Heart left ventricle (tissue), 13 donors: ENCODE results near the gene GDF10.

Experiments
- CTCF ChIP-seq, 12 donors: fragments of 200-600 bp; sonication (generic) in 4 of 12; IDR thresholded peaks; one replicate each; pipeline versions ENCODE4 v1.5.0 to v1.8.0; 2018 to 2022; ENCODE audit warnings: antibody characterized with exemption in 12 of 12, mild to moderate bottlenecking in 5 of 12
- POLR2A ChIP-seq, 2 donors: fragments of 450-650 bp; IDR thresholded peaks; one replicate each; pipeline ENCODE4 v1.6.1; 2017; ENCODE audit warnings: antibody characterized with exemption in 2 of 2, mild to moderate bottlenecking in 2 of 2, moderate library complexity in 2 of 2
- donor health status: ischemic (EF 13 %, LVEDD 7.1; RV severe dilation, severe dysfunction).
- donor health status: DM: no; HTN: yes; CAD: no.
- donor health status: DM: no; HTN: no; CAD: no.
- donor health status: ischemic (EF 25% LVEDD 6.9; RV normal size, moderate dysfunction).
- donor health status: ischemic (EF 25% LVEDD 5.7; RV mildly dilated, moderate dysfunction).
- donor health status: ischemic (EF 35%, LVEDD 5.7; RV mildly dilated, moderate dysfunction).
- donor health status: nonischemic (EF 11% LVEDD 7.7; RV severe dilation, severe dysfunction).
- donor health status: DM: yes; HTN: yes; CAD: no.
- donor health status: PGD.
- donor health status: ischemic (EF 29% LVEDD 5.4; RV normal size, mild dysfunction).
- donor health status: nonischemic (EF 23%, LVEDD 6.1; RV moderate dilation, normal function).

GRCh38 chr10:47288236-47288635, 11.8 kb upstream of the GDF10 start:
- no peak for TF ChIP-seq CTCF (IDR thresholded peaks at IDR 0.05)
- no peak for TF ChIP-seq POLR2A (IDR thresholded peaks at IDR 0.05)
